Measurements from ENCODE around the gene TRAF7.
"Not testable (repeated sequence)": the region's sequence is repeated elsewhere in the genome, so short reads cannot be mapped to it uniquely, and the experiment has no call there.

Gene TRAF7

DNA sequence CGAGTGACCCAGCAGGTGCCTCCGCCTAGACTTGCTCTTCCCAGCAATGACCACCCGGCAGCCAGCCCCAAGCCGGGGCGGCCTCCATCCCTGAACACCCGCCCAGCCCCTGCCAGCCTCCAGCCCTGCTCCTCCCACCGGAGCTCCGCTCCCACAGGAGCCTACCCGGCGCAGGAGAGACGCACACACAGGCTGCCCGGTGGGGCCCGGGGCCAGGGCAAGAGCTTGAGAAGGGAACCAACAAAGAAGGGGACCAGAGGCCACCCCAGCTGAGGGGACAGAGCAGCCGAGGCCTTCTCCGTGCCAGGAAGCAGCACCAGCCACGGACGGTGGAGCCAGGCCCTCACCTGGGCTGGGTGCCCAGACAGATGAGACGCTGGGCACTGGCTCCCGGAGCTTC lies 33.7 kb upstream of the TRAF7 start:
- no peaks in the 10 kb centered on the region for H4K20me1 ChIP-seq (ENCODE audit: insufficient read depth, low read length)
- H3K27ac ChIP-seq (ENCODE audit: low read length), result no peak overlapping the region
- H3K79me2 ChIP-seq (ENCODE audit: low read length), result peaks cover 18% of the 10 kb centered on the region
- H3K36me3 ChIP-seq (replicated peaks; ENCODE audit: insufficient read depth, low read length), result no peaks in the 10 kb centered on the region
- no peak overlapping the region for H2AFZ ChIP-seq (ENCODE audit: low read length)
- no peak overlapping the region for H3K4me2 ChIP-seq (ENCODE audit: low read depth, low read length)
- no peak overlapping the region for H3K4me3 ChIP-seq (ENCODE audit: low read length)
- H3K9ac ChIP-seq (ENCODE audit: low read length), result no peak overlapping the region
- TF ChIP-seq, protein P1, sequence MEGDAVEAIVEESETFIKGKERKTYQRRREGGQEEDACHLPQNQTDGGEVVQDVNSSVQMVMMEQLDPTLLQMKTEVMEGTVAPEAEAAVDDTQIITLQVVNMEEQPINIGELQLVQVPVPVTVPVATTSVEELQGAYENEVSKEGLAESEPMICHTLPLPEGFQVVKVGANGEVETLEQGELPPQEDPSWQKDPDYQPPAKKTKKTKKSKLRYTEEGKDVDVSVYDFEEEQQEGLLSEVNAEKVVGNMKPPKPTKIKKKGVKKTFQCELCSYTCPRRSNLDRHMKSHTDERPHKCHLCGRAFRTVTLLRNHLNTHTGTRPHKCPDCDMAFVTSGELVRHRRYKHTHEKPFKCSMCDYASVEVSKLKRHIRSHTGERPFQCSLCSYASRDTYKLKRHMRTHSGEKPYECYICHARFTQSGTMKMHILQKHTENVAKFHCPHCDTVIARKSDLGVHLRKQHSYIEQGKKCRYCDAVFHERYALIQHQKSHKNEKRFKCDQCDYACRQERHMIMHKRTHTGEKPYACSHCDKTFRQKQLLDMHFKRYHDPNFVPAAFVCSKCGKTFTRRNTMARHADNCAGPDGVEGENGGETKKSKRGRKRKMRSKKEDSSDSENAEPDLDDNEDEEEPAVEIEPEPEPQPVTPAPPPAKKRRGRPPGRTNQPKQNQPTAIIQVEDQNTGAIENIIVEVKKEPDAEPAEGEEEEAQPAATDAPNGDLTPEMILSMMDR (IDR thresholded peaks at IDR 0.05; ENCODE audit: low read length), result no peak
- TF ChIP-seq EZH2phosphoT487 (IDR thresholded peaks at IDR 0.05; ENCODE audit: low read length), result no peak
- TF ChIP-seq EZH2 (optimal IDR thresholded peaks at IDR 0.05; ENCODE audit: low read depth, low read length), result no peak
- DNase-seq, result no peak
- H3K4me1 ChIP-seq (ENCODE audit: low read length), result no peaks in the 10 kb centered on the region
- no peaks in the 10 kb centered on the region for H3K9me3 ChIP-seq (replicated peaks; ENCODE audit: insufficient read depth, low read length)
- H3K27me3 ChIP-seq (replicated peaks; ENCODE audit: insufficient read depth, low read length), result no peaks in the 10 kb centered on the region
- H3F3A ChIP-seq (ENCODE audit: insufficient read depth, low read length), result no peaks in the 10 kb centered on the region
- H3K9me2 ChIP-seq (replicated peaks; ENCODE audit: insufficient read depth, low read length), result no peaks in the 10 kb centered on the region

DNA sequence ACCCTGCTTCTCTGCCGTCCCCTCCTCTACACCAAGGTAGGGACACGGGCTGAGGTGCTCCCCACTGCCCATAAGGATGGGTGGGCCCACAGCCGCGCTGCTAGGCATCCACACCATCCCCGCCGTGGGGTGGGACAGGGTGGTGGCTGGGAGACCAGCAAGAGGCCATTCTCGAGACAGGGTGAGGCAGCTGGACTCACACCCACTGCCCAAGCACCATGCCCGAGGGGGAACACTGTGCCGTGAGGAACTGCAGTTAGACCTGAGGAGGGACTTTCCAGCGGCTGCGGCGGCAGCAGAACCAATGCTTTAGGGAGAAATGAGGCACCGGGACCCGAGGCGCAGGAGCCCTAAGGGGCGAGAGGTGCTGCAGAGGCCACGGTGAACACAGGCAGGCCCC lies 33.2 kb upstream of the TRAF7 start:
- no peak for TF ChIP-seq EZH2phosphoT487 (IDR thresholded peaks at IDR 0.05; ENCODE audit: low read length)
- no peak for TF ChIP-seq EZH2 (optimal IDR thresholded peaks at IDR 0.05; ENCODE audit: low read depth, low read length)
- TF ChIP-seq, protein P1 (IDR thresholded peaks at IDR 0.05; ENCODE audit: low read length), result no peak

DNA sequence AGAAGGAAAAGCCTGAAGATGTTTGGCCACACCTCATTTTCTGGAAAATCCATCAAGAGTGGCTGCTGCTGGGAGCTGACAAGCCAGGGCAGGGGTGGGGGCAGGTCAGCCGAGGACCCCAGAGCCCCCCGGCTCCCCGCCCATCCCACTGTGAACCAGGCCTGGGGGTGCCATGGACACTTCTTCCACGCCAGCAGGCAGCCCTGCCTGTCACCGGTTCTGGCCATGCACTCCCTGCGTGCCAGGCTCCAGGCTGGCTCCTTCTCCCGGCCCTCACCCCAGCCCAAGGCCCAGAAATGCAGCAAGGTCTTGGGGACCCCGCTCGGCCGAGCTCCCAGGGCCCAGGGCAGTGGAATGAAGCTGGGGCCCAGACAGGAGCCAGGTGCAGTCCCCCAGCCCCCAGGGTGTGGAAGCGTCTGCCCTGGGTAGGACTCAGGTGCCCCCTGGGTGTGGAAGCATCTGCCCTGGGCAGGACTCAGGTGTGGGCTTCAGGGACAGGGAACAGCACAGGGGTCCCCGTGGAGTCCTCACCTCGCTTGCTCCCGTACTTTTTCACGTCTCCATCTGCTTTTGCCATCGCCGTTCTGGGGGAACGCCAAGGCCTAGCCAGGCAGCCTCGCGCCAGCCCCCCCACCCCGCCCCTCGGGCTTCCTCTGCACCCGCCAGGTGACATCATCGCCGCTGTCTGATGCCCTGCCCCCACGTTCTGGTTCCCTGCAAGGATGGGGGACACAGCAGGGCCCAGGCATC lies 32.5 kb upstream of the TRAF7 start:
- H2AFZ ChIP-seq (ENCODE audit: low read length); H3K4me2 ChIP-seq (ENCODE audit: low read depth, low read length); H3K9me3 ChIP-seq (replicated peaks; ENCODE audit: insufficient read depth, low read length); DNase-seq; H3K27me3 ChIP-seq (replicated peaks; ENCODE audit: insufficient read depth, low read length); H3K4me3 ChIP-seq (ENCODE audit: low read length); H3K36me3 ChIP-seq (replicated peaks; ENCODE audit: insufficient read depth, low read length); H3K9ac ChIP-seq (ENCODE audit: low read length); H3K4me1 ChIP-seq (ENCODE audit: low read length); H4K20me1 ChIP-seq (ENCODE audit: insufficient read depth, low read length); H3K9me2 ChIP-seq (replicated peaks; ENCODE audit: insufficient read depth, low read length); H3K27ac ChIP-seq (ENCODE audit: low read length); H3F3A ChIP-seq (ENCODE audit: insufficient read depth, low read length): not testable (repeated sequence)
- peaks cover 23% of the 10 kb centered on the region for H3K79me2 ChIP-seq (ENCODE audit: low read length)

More for the DNA sequence above, 33.2 kb upstream of the TRAF7 start:
- H3K79me2 ChIP-seq (ENCODE audit: low read length), result peaks cover 23% of the 10 kb centered on the region
- H3K4me3 ChIP-seq (ENCODE audit: low read length), result no peak overlapping the region
- no peak for DNase-seq
- no peaks in the 10 kb centered on the region for H4K20me1 ChIP-seq (ENCODE audit: insufficient read depth, low read length)
- H3F3A ChIP-seq (ENCODE audit: insufficient read depth, low read length), result no peaks in the 10 kb centered on the region
- H3K4me1 ChIP-seq (ENCODE audit: low read length), result no peaks in the 10 kb centered on the region
- no peaks in the 10 kb centered on the region for H3K36me3 ChIP-seq (replicated peaks; ENCODE audit: insufficient read depth, low read length)
- H3K9me2 ChIP-seq (replicated peaks; ENCODE audit: insufficient read depth, low read length), result no peaks in the 10 kb centered on the region
- no peak overlapping the region for H3K27ac ChIP-seq (ENCODE audit: low read length)
- no peak overlapping the region for H3K4me2 ChIP-seq (ENCODE audit: low read depth, low read length)
- H3K9me3 ChIP-seq (replicated peaks; ENCODE audit: insufficient read depth, low read length), result no peaks in the 10 kb centered on the region
- no peak overlapping the region for H2AFZ ChIP-seq (ENCODE audit: low read length)
- H3K9ac ChIP-seq (ENCODE audit: low read length), result no peak overlapping the region
- no peaks in the 10 kb centered on the region for H3K27me3 ChIP-seq (replicated peaks; ENCODE audit: insufficient read depth, low read length)

DNA sequence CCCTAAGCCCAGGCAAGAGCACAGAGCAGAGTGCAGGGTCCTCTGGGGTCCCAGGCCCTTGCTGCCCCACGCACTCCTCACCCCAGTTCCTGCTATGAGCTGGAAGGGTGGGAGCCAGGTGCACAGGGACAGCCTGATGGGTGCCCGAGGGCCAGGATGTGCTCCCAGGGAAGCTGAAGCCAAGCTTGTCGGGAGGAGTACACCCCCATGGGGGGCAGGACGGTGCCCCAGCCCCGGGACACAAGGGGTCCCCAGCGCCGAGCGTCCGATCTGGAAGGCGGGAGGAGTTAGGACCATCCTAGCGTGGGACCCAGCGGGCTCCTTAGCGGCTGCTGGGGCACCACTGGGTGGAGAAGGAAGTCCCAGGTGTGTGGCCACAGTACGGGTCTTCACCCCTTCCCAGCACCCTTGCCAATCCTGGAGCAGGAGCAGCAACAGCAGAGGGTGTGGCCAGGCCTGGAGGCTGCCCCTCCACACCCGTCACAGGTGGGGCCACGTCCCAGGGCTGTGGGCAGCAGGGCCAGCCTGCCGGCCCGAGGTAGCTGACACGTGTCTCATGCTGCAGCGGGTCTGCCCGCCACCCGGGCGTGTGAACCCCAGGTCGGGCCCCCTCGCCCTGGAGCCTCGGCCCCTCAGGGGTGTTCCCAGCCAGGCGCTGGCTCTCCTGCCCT lies 31.7 kb upstream of the TRAF7 start:
- H3K79me2 ChIP-seq (ENCODE audit: low read length), result peaks cover 23% of the 10 kb centered on the region
- not testable (repeated sequence) for H3F3A ChIP-seq (ENCODE audit: insufficient read depth, low read length); H3K36me3 ChIP-seq (replicated peaks; ENCODE audit: insufficient read depth, low read length); H3K9me3 ChIP-seq (replicated peaks; ENCODE audit: insufficient read depth, low read length); H3K4me1 ChIP-seq (ENCODE audit: low read length); H3K9ac ChIP-seq (ENCODE audit: low read length); H3K27ac ChIP-seq (ENCODE audit: low read length); H3K27me3 ChIP-seq (replicated peaks; ENCODE audit: insufficient read depth, low read length); H2AFZ ChIP-seq (ENCODE audit: low read length); H3K9me2 ChIP-seq (replicated peaks; ENCODE audit: insufficient read depth, low read length); H3K4me3 ChIP-seq (ENCODE audit: low read length); H4K20me1 ChIP-seq (ENCODE audit: insufficient read depth, low read length); H3K4me2 ChIP-seq (ENCODE audit: low read depth, low read length); DNase-seq

DNA sequence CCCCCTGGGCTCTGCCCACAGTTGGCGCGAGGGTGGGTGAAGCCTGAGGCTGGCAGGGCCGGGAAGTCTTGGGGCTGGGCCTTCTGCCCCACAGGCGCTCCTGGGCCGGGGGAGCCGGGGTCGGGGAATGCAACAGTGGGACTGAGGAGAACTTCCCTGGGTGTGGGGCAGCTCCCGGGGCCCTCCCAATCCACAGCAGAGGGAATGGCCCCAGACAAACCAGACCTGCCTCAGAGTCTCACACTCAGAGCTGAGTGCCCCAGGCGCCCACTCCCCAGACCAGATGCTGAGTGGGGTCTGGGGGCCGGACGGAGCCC lies 31.2 kb upstream of the TRAF7 start:
- not testable (repeated sequence) for H3K36me3 ChIP-seq (replicated peaks; ENCODE audit: insufficient read depth, low read length); H3K4me2 ChIP-seq (ENCODE audit: low read depth, low read length); H3K27me3 ChIP-seq (replicated peaks; ENCODE audit: insufficient read depth, low read length); DNase-seq; H4K20me1 ChIP-seq (ENCODE audit: insufficient read depth, low read length); H3K9ac ChIP-seq (ENCODE audit: low read length); H3K9me2 ChIP-seq (replicated peaks; ENCODE audit: insufficient read depth, low read length); H3K27ac ChIP-seq (ENCODE audit: low read length); H3K9me3 ChIP-seq (replicated peaks; ENCODE audit: insufficient read depth, low read length); H2AFZ ChIP-seq (ENCODE audit: low read length); H3K4me1 ChIP-seq (ENCODE audit: low read length); H3K4me3 ChIP-seq (ENCODE audit: low read length); H3F3A ChIP-seq (ENCODE audit: insufficient read depth, low read length)
- H3K79me2 ChIP-seq (ENCODE audit: low read length), result peaks cover 23% of the 10 kb centered on the region

DNA sequence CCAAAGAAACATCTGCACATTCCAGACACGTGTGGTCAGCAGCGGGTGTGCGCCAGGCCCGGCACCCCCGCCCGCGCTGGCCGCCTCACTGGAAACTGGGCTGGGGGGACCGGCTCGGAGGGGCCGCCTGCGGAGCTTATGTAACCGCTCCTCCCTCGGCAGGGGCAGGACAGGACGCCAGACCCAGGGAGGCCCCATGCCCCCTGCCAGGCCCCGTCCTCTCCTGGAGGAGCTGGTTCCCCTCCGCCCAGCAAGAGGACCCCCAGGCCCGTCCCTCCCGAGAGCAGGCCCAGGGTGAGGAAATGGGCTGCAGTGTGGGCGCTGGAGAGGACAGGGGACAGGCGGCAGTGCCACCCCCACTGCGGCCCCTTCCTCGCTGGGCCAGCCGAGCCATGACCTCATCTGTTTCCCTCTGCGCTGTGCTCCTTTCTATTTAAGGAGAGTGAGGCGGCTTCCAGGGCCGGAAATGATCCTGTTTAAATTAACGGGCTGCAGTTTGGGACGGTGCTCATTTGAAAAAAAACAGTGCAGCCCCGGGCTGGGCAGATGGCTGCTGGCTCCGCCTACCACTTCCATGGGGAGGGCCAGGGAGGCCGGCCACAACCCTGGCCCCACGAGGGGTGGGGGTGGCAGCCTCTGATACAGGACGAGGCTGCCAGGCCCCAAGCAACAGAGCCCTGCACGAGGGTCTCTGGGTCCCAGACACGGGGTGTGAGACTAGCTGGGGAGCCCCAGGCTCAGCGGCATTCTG lies 30.7 kb upstream of the TRAF7 start:
- H3K27ac ChIP-seq (ENCODE audit: low read length); H3K4me3 ChIP-seq (ENCODE audit: low read length); H3F3A ChIP-seq (ENCODE audit: insufficient read depth, low read length); H3K4me1 ChIP-seq (ENCODE audit: low read length); H3K27me3 ChIP-seq (replicated peaks; ENCODE audit: insufficient read depth, low read length); DNase-seq; H3K9me3 ChIP-seq (replicated peaks; ENCODE audit: insufficient read depth, low read length); H3K36me3 ChIP-seq (replicated peaks; ENCODE audit: insufficient read depth, low read length); H3K9me2 ChIP-seq (replicated peaks; ENCODE audit: insufficient read depth, low read length); H2AFZ ChIP-seq (ENCODE audit: low read length); H3K4me2 ChIP-seq (ENCODE audit: low read depth, low read length); H4K20me1 ChIP-seq (ENCODE audit: insufficient read depth, low read length); H3K9ac ChIP-seq (ENCODE audit: low read length): not testable (repeated sequence)
- H3K79me2 ChIP-seq (ENCODE audit: low read length), result peaks cover 23% of the 10 kb centered on the region

All from MM.1S (cell line).